HepG2 (cell line): ENCODE results near the gene HSPB2. TPM values are rescaled to one million over a fixed set of nuclear protein-coding genes. Genes with fewer than 3 reads are reported as not detected.

Experiments used
- ATAC-seq: fragments of 200-7000 bp; cut with Tn5 transposase; 3 replicates; pipeline ENCODE4 v1.9.1; 2020; ENCODE audit warnings: mild to moderate bottlenecking, moderate library complexity
- BruUV-seq: library from RNA; stranded (reverse); fragments of 400-500 nt; replicated peaks from 2 replicates; lab custom pipeline; 2021; lab: Mats Ljungman, UMichigan
- CTCF ChIA-PET: fragments of 300-600 bp; formaldehyde crosslinking; extraction: SDS; loops from one replicate; lab custom pipeline; 2021; ENCODE audit warnings: low total read pairs, inconsistent platforms, low intra/inter-chr PET ratio; lab: Yijun Ruan, JAX
- POLR2A ChIA-PET: fragments of 350-600 bp; sonication (Branson Sonifier 250); formaldehyde crosslinking; loops from one replicate; lab custom pipeline; 2020; ENCODE audit warnings: antibody characterized with exemption, inconsistent platforms; lab: Yijun Ruan, JAX
- DNase-seq: peaks from one replicate; pipeline ENCODE4 v3.0.0-alpha.2; 2015; ENCODE audit warnings: low spot score
- FAIRE-seq: peaks from 3 replicates; lab custom pipeline; 2011; peaks lifted over from hg19 to GRCh38; lab: Jason Lieb, UNC
- H2AFZ ChIP-seq: one replicate; pipeline ENCODE4 v1.6.1; 2011; ENCODE audit warnings: low read length, inconsistent platforms
- H3K27ac ChIP-seq: fragments of 300-600 bp; 3 replicates; pipeline ENCODE4 v1.8.0; 2011; ENCODE audit warnings: mixed run types, mild to moderate bottlenecking, mixed read lengths, low read length, inconsistent platforms; ENCODE audit not compliant: insufficient read depth; ENCODE audit errors: extremely low read length
- H3K27me3 ChIP-seq, 2 experiments: fragments of 200-600 bp in 1 of 2; 2 replicates in 1 of 2; 3 replicates in 1 of 2; pipeline versions ENCODE4 v1.6.0 to v1.8.0; 2011; ENCODE audit warnings: low read length in 2 of 2, mild to moderate bottlenecking in 2 of 2, moderate library complexity in 2 of 2, inconsistent platforms in 1 of 2; ENCODE audit not compliant: insufficient read depth in 2 of 2, control insufficient read depth in 1 of 2
- H3K36me3 ChIP-seq, 2 experiments: fragments of 200-600 bp in 1 of 2; replicated peaks in 1 of 2; 2 replicates in 1 of 2; 3 replicates in 1 of 2; pipeline versions ENCODE4 v1.5.1 to v1.8.0; 2011; ENCODE audit warnings: low read length in 2 of 2, inconsistent platforms in 1 of 2; ENCODE audit not compliant: insufficient read depth in 2 of 2, control insufficient read depth in 1 of 2
- H3K4me1 ChIP-seq: 2 replicates; pipeline ENCODE4 v1.5.1; 2012; ENCODE audit warnings: low read length, inconsistent platforms; ENCODE audit not compliant: insufficient read depth
- H3K4me2 ChIP-seq: 2 replicates; pipeline ENCODE4 v1.6.0; 2011; ENCODE audit warnings: low read depth, low read length, inconsistent platforms
- H3K4me3 ChIP-seq, 3 experiments: fragments of 200-600 bp in 1 of 3; sonication (generic), shearing (Covaris generic) in 1 of 3; replicated peaks in 1 of 3; 2 replicates each; pipeline ENCODE4 v1.5.1; 2011 to 2016; ENCODE audit warnings: low read length in 3 of 3, inconsistent platforms in 2 of 3, low read depth in 2 of 3, mild to moderate bottlenecking in 2 of 3, control low read depth in 1 of 3, mixed read lengths in 1 of 3; ENCODE audit not compliant: insufficient read depth in 1 of 3
- H3K79me2 ChIP-seq: one replicate; pipeline ENCODE4 v1.6.1; 2011; ENCODE audit warnings: low read length, inconsistent platforms; ENCODE audit not compliant: insufficient read depth
- H3K9ac ChIP-seq: 2 replicates; pipeline ENCODE4 v1.6.0; 2011; ENCODE audit warnings: mild to moderate bottlenecking, low read depth, low read length, inconsistent platforms; ENCODE audit not compliant: insufficient read depth
- H3K9me3 ChIP-seq: 2 replicates; pipeline ENCODE4 v1.5.1; 2012; ENCODE audit warnings: mild to moderate bottlenecking, low read length
- H4K20me1 ChIP-seq: 2 replicates; pipeline ENCODE4 v1.6.0; 2011; ENCODE audit warnings: inconsistent platforms, mild to moderate bottlenecking, low read length, moderate library complexity; ENCODE audit not compliant: insufficient read depth
- BHLHE40 ChIP-seq: IDR thresholded peaks from 2 replicates; pipeline ENCODE4 v1.6.1; 2011; ENCODE audit warnings: low read length, improper control_type of control experiment
- HOXD1 ChIP-seq: sonication (generic); formaldehyde crosslinking; IDR thresholded peaks from 2 replicates; pipeline ENCODE4 v1.5.0; 2020; ENCODE audit warnings: missing genetic modification reagents
- NR2F1 ChIP-seq, 2 experiments: fragments of 450-650 bp in 1 of 2; formaldehyde crosslinking in 1 of 2; IDR thresholded peaks; 2 replicates each; pipeline versions ENCODE4 v1.5.0 to v1.6.1; 2016 to 2020; ENCODE audit warnings: mild to moderate bottlenecking in 1 of 2, missing compliant biosample characterization in 1 of 2, missing genetic modification reagents in 1 of 2, moderate library complexity in 1 of 2
- TBP ChIP-seq: sonication (generic); formaldehyde crosslinking; IDR thresholded peaks from 2 replicates; pipeline ENCODE4 v1.5.0; 2020; ENCODE audit warnings: missing genetic modification reagents
- TGIF2 ChIP-seq: IDR thresholded peaks from 2 replicates; pipeline ENCODE4 v1.6.1; 2016; ENCODE audit warnings: control low read depth, missing compliant biosample characterization
- ZNF232 ChIP-seq: sonication (generic); formaldehyde crosslinking; IDR thresholded peaks from 2 replicates; pipeline ENCODE4 v1.4.0; 2020; ENCODE audit warnings: missing genetic modification reagents, borderline replicate concordance
- ZNF264 ChIP-seq: sonication (generic); formaldehyde crosslinking; IDR thresholded peaks from 2 replicates; pipeline ENCODE4 v1.4.0; 2020; ENCODE audit warnings: missing genetic modification reagents
- ZNF317 ChIP-seq: sonication (generic); formaldehyde crosslinking; IDR thresholded peaks from 2 replicates; pipeline ENCODE4 v1.5.0; 2020; ENCODE audit warnings: mild to moderate bottlenecking, missing genetic modification reagents
- ZNF607 ChIP-seq: sonication (generic); formaldehyde crosslinking; IDR thresholded peaks from 2 replicates; pipeline ENCODE4 v1.5.1; 2020; ENCODE audit warnings: missing genetic modification reagents, mild to moderate bottlenecking, borderline replicate concordance
- ZNF839 ChIP-seq: sonication (generic); formaldehyde crosslinking; IDR thresholded peaks from 2 replicates; pipeline ENCODE4 v1.4.0; 2020; ENCODE audit warnings: missing genetic modification reagents, mild to moderate bottlenecking, borderline replicate concordance
- ZNF878 ChIP-seq: sonication (generic); formaldehyde crosslinking; IDR thresholded peaks from 2 replicates; pipeline ENCODE4 v1.8.1; 2023; ENCODE audit warnings: mild to moderate bottlenecking, missing genetic modification reagents, moderate library complexity
- WGBS: methylation state at CpG from one replicate; pipeline ENCODE4 v1.1.6; 2017; ENCODE audit warnings: low lambda C conversion rate; 5-methylcytosine and 5-hydroxymethylcytosine counted together
- in situ Hi-C: cut with HindIII; loops from 2 replicates; pipeline ENCODE4 v1.10.0; 2017; ENCODE audit warnings: low pct_unique_long_range_greater_than_20kb; ENCODE audit not compliant: extremely low pct_ligation_motif_present
- intact Hi-C: fragments of 100-400 bp; cut with micrococcal nuclease; formaldehyde crosslinking; loops from one replicate; pipeline ENCODE4 v1.10.0; 2022; ENCODE audit not compliant: unreplicated experiment
- polyA plus RNA-seq, 8 experiments: library from polyadenylated mRNA; depleted of rRNA in 3 of 8; stranded (reverse) in 7 of 8; unstranded in 1 of 8; fragments of >200 nt; fragmentation: Illumina TruSeq in 4 of 8; extraction: Trizol in 4 of 8; gene quantifications; 2 replicates each; pipeline versions ENCODE4 v1.2.1 to v1.2.3, GENCODE V29; 2011 to 2016; ENCODE audit warnings: low read depth in 4 of 8, missing spikeins in 1 of 8, mixed read lengths in 1 of 8; ENCODE audit not compliant: insufficient read depth in 1 of 8
- total RNA-seq, 5 experiments: library from RNA; depleted of rRNA; stranded (reverse); fragments of >200 nt; fragmentation: Illumina TruSeq; extraction: Trizol; gene quantifications; 2 replicates each; pipeline ENCODE4 v1.2.3, GENCODE V29; 2016; ENCODE audit warnings: low read depth in 1 of 5
- TF ChIP-seq, protein P1 (sequence below): sonication (generic); formaldehyde crosslinking; IDR thresholded peaks from 2 replicates; pipeline ENCODE4 v1.5.0; 2020; ENCODE audit warnings: mild to moderate bottlenecking, missing genetic modification reagents, borderline replicate concordance
- TF ChIP-seq, protein P2 (sequence below): IDR thresholded peaks from 2 replicates; pipeline ENCODE4 v1.6.1; 2016; ENCODE audit warnings: mild to moderate bottlenecking, missing biosample characterization, missing genetic modification reagents

HSPB2 gene
- total and polyA plus RNA-seq, 2 of the 13 experiments (the other 11 are each of a cell fraction or from before 2014, with no cell fraction given), result 0.04 TPM; not detected in 1

DNA sequence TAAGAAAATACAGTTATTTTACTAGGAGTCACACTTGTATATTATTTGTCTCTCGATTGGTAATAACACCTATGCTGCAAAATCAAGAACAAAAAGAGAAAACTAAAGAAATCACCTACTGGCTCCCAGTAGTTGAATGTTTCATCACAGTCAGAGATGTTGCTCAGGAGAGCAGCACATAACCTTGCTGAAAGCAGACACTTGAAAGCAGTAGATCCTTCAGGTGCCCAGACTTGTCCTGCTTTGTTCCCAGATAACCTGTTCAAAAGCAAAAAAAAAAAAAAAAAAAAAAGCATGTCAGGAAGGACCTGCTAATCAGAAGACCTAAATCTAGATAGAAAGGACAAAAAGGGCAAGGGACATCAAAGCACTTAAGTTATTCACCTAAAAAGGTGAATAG is 42.4 kb upstream of the HSPB2 start:
- peaks cover 7 to 32% of the 10 kb centered on the region in 2 experiments for H3K36me3 ChIP-seq
- FAIRE-seq, result no peak
- H3K9me3 ChIP-seq, result no peaks in the 10 kb centered on the region
- DNase-seq, result no peak
- peaks cover 4% of the 10 kb centered on the region for H3K79me2 ChIP-seq
- H3K9ac ChIP-seq, result peak overlapping the region; percentile 92
- POLR2A ChIA-PET, result interaction anchor here (0.9 to 2.8 kb wide), 12 partner anchors 10 to 136 kb away, joined by 3 to 21 read pairs (median 6); partner anchors contain the start of genes C11orf52, CFAP68, DIXDC1 and PPP2R1B
- TF ChIP-seq ZNF607 (CRISPR knock-in tag) (no peak), ZNF232 (CRISPR knock-in tag) (no peak), ZNF317 (CRISPR knock-in tag) (no peak), HOXD1 (CRISPR knock-in tag) (no peak), ZNF264 (CRISPR knock-in tag) (no peak), BHLHE40 (no peak), TBP (CRISPR knock-in tag) (no peak), ZNF878 (CRISPR knock-in tag) (no peak), ZNF839 (CRISPR knock-in tag) (no peak), TGIF2 (CRISPR knock-in tag) (no peak), NR2F1 (CRISPR knock-in tag; IDR thresholded peaks at IDR 0.05) (no peak)
- TF ChIP-seq, protein P1, sequence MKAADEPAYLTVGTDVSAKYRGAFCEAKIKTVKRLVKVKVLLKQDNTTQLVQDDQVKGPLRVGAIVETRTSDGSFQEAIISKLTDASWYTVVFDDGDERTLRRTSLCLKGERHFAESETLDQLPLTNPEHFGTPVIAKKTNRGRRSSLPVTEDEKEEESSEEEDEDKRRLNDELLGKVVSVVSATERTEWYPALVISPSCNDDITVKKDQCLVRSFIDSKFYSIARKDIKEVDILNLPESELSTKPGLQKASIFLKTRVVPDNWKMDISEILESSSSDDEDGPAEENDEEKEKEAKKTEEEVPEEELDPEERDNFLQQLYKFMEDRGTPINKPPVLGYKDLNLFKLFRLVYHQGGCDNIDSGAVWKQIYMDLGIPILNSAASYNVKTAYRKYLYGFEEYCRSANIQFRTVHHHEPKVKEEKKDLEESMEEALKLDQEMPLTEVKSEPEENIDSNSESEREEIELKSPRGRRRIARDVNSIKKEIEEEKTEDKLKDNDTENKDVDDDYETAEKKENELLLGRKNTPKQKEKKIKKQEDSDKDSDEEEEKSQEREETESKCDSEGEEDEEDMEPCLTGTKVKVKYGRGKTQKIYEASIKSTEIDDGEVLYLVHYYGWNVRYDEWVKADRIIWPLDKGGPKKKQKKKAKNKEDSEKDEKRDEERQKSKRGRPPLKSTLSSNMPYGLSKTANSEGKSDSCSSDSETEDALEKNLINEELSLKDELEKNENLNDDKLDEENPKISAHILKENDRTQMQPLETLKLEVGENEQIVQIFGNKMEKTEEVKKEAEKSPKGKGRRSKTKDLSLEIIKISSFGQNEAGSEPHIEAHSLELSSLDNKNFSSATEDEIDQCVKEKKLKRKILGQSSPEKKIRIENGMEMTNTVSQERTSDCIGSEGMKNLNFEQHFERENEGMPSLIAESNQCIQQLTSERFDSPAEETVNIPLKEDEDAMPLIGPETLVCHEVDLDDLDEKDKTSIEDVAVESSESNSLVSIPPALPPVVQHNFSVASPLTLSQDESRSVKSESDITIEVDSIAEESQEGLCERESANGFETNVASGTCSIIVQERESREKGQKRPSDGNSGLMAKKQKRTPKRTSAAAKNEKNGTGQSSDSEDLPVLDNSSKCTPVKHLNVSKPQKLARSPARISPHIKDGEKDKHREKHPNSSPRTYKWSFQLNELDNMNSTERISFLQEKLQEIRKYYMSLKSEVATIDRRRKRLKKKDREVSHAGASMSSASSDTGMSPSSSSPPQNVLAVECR (CRISPR knock-in tag), result no peak
- TF ChIP-seq, protein P2, sequence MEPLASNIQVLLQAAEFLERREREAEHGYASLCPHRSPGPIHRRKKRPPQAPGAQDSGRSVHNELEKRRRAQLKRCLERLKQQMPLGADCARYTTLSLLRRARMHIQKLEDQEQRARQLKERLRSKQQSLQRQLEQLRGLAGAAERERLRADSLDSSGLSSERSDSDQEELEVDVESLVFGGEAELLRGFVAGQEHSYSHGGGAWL (CRISPR knock-in tag), result no peak
- 66% methylated on average over 1 of the region's 1 CpG for WGBS
- no peak overlapping the region for H2AFZ ChIP-seq
- BruUV-seq, result no TSS peak
- no peaks in the 10 kb centered on the region for H3K27me3 ChIP-seq
- H3K27ac ChIP-seq, result peak overlapping the region; percentile 92
- intact Hi-C loops, result no loop called here
- H3K4me1 ChIP-seq, result peaks cover 24% of the 10 kb centered on the region
- in situ Hi-C loops, result no loop called here
- peak overlapping the region; percentile 94 to 98 (median 95); a peak in 5 of 6 replicates for H3K4me3 ChIP-seq
- CTCF ChIA-PET, result no interaction called here
- ATAC-seq, result no peak
- no peaks in the 10 kb centered on the region for H4K20me1 ChIP-seq
- H3K4me2 ChIP-seq, result peak overlapping the region; percentile 97
